Ovary (tissue), 3 donors: ENCODE measurements around the gene NEDD9.

ENCODE experiments used
- CTCF ChIP-seq, 3 donors: fragments of 450-650 bp in 2 of 3; fragments of 200-600 bp in 1 of 3; IDR thresholded peaks; one replicate each; pipeline versions ENCODE4 v1.5.1 to v1.8.0; 2016 to 2022; ENCODE audit warnings: antibody characterized with exemption in 3 of 3, mild to moderate bottlenecking in 1 of 3
- EP300 ChIP-seq: sonication (generic); formaldehyde crosslinking; IDR thresholded peaks from one replicate; pipeline ENCODE4 v1.6.1; 2017; ENCODE audit warnings: antibody characterized with exemption
- POLR2A ChIP-seq: fragments of 450-650 bp; IDR thresholded peaks from one replicate; pipeline ENCODE4 v1.6.1; 2017; ENCODE audit warnings: antibody characterized with exemption, mild to moderate bottlenecking, moderate library complexity
- donor health status: DM: no; HTN: no; CAD: no.

DNA sequence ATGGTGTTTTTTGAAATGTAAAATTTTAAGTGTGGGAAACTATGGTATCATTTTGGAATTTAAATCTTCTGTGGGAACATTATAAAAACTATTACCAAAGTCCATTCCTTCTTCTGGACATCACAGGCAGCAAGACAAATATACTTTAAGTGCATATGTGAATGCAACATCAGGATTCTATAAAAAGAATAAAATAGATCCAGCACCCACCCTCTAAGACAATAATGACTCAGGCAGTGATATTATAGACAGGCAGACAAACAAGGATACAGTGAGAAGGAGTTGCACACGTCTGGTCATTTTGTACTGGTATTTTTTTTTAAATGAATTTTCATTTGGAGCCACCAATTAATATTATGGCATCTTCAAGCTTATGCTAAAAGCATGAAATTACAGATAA lies 21.1 kb upstream of the NEDD9 start:
- TF ChIP-seq CTCF (IDR thresholded peaks at IDR 0.05): no peak
- no peak for TF ChIP-seq EP300
- no peak for TF ChIP-seq POLR2A
